Glomerular visceral epithelial cell (primary cell): ENCODE data around the gene RAPSN.

Experiments
- DNase-seq: peaks from one replicate; pipeline ENCODE4 v3.0.0-alpha.2; 2016; ENCODE audit errors: extremely low spot score

The RAPSN gene

DNA sequence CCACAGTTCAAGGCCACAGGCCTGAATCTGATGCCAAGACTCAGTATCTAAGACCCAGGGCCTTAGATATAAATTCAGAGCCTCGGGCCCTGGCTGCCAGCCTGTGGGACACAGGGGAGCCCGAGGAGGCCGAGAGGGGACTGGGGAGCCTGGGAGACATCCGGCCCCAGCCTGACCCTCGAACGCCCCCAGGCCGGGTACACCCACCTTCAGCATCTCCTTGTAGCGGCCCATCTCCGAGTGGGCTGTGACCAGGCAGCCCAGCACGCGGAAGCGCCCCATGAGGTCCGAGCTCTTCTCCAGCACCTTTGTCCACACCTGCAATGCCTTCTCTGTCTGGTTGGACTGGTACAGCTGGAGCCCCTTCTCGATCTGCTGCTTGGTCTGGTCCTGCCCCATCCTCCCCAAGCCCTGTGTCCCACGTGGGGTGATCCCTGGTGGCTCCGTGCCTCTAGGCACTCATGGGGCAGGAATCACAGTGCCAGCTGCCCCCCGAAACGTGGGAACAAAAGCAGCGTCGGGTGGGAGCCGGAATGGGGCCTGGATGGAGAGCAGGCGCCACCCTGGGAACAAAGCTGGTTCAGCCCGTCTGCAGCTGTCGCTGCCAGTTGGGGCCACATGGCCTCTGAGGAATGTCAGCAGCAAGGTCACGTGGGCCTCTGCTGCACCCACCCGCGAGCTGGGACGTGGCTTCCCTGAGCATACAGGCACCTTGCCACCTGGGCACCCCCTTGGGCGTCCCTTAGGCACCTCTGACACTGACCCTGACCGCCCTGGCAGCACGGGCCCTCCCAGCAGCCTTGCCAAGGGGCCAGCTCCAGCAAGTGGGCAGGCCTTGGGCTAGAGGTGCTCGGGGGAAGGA lies at the start of gene RAPSN:
RAPSN (minus strand) TSS at position 571 of the 862 bp plus-strand sequence; CDS start at position 399, 172 bp downstream.
- DNase-seq: no peak

DNA sequence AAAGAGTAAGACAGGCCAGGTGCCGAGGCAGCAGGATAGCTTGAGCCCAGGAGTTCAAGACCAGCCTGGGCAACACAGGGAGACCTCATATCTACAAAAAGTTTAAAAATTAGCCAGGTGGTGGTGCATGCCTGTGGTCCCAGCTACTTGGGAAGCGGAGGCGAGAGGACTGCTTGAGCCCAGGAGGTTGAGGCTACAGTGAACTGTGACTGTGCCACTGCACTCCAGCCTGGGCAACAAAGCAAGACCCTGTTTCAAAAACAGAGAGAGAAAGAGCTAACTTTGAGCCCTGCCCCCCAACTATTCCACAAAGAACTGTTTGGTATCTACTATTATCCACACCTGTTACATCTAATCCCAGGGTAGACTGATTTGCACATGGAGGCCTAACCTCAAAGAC lies 49.2 kb upstream of the RAPSN start:
- no peak for DNase-seq

DNA sequence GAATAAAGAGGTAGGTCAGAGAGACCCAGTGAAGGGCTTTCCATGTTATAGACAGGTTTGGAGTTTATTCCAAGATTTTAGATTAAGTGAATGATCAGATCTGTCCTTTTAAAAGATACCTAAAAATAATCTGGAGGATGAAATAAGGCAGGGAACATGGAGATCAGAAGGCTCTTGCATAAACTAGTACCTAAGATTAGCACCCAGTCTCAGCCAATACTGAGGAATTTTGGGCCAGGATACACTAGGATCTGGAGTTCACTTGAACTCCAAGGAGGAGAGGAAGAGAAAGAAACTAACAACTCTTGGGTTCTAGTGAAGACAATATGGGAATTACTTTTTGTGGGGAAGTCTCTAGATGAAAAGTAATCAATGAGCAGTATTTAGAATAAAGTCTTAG lies 47.9 kb upstream of the RAPSN start:
- DNase-seq: no peak

DNA sequence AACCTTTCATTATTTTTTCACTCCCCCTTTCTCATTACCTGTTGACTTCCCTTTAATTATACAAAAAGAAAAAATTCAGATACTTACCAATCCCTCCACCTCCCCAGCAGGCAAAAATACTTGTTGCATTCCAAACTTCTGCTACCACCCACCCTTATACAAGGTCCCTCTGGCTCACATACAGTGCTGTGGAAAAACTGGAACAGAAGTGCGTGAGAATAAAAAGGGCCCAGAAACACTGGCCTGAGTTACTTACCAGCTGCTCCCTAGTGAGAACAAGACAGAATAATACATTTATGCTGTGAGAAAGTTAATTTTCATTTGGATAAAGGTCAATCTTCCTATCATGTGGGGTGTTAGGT lies 46.9 kb upstream of the RAPSN start:
- DNase-seq: no peak

DNA sequence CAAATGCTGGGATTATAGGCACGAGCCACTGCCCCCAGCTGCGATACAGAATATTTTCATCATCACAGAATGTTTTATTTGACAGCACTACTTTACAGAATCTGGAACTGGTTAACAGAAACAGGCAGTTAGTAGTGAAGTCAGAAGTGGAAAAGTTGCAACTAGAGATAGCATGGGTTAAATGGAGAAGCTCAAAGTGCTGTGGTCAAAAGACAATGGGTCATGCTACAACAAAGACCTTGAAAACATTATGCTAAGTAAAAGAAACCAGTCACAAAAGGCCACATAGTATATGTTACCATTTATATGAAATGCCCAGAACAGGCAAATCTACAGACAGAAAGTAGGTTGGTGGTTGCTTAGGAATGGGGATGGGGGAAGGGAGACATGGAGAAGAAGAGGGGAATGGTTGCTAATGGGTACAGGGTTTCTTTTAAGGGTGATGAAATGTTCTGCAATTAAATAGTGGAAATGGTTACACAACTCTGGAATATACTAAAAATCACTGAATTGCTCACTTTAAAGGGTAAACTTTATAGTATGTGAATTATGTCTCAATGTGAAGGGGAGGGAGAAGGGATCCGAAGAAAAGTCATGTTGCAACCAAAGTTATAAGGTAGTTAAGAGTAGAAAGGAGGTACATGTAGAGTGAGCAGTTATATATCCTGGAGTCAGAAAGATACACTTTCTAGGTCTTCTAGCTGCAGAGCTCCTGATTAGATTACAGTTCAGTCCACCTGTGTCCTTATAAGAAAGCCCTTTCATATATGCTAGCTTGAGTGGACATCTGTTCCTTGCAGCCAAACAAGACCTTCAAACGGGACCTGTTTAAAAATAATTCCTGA lies 46.3 kb upstream of the RAPSN start:
- no peak for DNase-seq

DNA sequence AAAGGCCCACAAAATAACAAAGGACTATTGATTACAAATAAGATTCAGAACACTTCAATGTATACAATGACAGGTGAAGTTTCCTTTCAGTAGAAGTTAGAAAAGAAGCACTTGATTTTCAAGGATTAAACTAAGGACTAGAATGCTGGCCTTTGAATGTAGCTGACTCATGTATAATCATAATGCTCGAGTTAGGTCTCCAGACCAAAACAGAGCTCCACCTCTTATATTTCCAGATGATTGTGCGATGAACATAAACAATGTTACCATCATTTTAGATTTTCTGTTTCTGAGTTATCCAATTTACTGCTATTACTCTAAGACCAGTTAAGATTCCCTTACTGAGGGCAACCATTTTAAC lies 40.4 kb upstream of the RAPSN start:
- no peak for DNase-seq

DNA sequence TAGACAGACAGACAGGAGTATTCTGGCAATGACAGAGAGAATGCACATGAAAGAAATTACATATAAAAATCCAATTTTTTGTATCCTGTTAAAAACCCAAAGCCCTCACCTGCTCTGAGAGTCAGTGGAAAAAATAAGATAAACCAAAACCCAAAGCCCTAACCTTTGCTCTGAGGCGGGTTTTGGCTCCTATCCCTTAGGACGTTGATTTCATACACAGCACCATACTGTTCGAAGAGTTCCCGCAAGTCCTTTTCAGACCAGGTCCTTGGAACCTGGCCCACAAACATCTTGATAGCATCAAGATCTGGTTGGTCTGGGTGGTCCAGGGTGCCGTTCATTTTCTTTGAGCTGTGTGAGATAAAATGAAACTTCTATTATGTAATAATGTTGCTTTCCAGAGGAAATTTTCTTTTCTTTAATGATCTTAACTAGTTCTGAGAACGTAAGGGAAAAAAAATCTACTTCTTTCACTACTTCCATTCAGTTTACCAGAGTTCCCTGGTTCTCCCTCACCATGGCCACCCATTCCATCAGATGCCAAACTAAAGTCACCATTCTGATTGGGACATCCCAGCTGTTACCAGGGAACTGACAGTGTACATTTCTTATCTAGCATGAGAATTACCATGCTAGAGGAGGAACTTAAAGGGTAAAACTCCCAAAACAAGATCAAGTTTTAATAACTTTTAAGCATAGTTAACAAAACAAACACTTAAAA lies 39.9 kb upstream of the RAPSN start:
- DNase-seq: no peak

DNA sequence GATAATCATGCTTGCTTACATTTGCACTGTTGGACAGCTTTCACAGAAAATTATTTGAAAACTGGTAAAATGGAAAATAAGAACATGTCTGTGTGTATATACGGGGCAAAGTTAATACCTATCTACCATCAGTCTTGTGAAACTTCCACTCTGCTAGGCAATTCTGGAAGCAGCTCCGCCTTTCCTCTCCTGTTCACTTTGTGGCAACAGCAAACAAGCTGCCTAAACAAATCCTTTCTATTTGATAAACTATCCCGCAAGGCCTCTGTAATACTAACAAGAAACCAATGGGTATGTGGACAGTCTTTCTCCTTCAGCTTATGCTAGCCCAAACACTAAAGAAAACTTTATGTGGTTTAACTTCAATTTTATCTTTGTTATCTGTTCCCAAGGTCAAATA lies 39.2 kb upstream of the RAPSN start:
- no peak for DNase-seq

DNA sequence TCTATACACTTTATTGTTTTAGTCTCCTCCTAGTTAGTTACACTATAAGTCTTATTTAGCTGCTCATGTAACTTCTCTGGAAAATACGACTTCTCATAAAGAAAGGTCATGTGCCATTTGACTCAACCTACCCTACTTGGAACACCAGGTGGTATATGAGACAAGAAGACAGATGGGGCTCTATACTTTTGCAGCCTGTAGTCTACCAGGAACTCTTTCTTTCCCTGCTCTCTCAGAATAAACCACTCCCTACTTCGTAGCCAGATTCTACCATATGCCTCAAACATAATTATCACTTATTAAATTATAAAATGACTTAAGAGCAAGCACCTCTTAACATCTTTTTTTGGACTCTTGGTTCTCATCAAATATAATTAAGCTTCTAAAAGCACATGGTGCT lies 38.5 kb upstream of the RAPSN start:
- DNase-seq: no peak

DNA sequence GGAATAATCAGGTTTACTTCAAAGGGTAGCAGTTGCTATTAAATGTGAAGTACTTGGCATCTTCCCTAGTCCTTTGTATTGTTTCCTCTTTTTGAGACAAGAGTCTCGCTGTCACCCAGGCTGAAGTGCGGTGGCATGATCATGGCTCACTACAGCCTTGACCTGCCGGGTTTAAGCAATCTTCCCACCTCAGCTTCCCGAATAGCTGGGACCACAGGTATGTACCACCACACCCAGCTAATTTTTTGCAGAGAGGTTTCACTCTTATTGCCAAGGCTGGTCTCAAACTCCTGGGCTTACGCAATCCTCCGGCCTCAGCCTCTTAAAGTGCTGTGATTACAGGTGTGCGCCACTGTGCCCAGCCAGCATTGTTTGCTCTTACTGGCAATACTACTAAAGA lies 36.2 kb upstream of the RAPSN start:
- DNase-seq: no peak

DNA sequence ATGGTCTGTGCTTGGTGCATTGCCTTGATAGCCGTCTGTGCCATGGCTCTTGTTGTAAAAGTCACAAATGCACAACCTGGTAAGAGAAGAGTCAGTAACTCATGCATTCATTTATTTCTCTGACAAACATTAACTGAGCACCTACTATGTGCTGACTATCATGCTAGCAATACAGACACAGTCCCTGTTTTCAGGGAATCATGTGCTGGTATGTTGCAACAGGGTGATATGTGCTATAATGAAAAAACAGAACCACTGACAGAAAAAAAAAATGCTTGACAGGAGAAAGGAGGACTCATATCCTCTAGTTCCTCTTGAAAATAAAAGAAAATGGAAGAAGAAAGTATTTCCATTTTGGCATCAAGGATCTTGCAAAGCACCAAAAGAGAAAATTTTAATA lies 34.5 kb upstream of the RAPSN start:
- no peak for DNase-seq

DNA sequence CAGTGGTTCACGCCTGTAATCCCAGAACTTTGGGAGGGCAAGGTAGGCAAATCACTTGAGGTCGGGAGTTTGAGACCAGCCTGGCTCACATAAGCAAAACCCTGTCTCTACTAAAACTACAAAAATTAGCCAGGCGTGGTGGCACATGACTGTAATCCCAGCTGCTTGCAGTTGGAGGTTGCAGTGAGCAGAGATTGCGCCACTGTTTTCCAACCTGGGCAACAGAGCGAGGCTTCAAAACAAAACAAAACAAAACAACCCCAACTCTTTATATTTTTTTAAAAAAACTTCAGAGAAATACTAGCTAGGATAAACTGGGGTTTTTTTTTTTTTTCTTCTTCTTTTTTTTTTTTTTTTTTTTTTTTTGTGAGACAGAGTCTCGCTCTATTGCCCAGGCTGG lies 31.8 kb upstream of the RAPSN start:
- no peak for DNase-seq

DNA sequence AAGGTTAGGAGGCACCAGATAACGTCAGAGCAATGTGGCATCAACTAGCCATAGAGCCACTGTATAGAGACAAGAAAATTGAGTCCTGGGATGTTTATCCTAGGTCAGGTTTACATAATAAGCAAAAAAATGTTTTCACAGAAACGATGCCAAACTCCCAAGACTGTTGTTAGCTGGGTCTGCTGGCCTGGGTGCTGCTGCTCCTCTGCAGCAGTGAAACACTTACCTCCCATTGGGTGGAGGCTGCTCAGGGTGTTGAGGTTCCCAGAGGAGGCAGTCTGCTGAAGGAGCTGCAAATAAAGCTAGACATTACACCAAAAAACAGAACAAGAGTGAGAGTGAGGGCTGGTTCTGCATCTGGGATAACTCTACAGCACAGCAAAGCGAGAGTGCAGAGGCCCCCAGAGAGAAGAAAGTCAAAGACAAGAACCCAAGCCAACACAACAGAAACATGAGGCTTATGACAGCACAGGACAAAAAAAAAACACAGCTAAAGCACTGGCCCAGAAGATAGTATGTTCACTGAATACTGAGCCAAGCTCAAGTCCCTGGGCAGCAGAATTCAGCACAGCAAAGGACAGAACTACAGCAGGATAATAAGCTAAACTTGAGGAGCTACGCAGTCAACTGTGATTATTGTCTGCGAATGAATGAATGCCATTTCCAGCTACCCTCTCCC lies 29.9 kb upstream of the RAPSN start:
- no peak for DNase-seq

DNA sequence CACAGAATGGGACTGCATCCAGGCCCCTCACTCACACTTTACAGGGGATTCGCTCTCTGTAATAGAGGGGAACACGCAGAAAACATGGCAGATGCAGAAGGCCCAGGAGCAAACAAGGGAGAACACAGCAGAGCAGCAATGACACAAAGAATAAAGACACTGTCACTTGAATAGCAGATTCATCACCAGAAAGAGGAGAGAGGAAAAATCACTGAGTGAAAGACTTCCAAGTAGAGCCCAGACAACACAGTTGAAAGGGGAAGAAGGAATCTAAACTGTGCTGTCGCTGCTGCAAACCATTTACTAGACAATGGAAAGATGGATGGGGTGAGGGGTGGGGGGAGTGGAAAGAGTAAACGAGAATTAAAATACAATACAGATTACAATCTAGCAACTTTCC lies 28.8 kb upstream of the RAPSN start:
- DNase-seq: no peak

DNA sequence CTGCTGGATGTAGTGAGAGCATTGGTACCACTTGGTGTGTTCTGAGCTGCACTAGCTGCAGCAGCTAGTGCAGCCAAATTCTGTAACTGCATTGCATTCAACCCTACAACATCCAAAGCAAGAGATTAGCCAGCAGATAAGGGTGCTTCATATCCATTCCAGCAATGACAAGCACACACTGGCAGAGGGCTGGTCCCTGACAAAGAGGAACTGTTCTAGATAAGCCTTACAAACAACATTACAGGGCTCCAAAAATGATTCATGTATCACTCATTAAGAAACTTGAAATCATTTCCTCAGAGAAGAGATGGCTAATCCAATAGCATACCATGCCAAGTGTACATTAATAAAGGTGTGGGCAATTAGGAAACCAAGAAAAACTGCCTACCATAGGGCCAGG lies 28.4 kb upstream of the RAPSN start:
- no peak for DNase-seq

DNA sequence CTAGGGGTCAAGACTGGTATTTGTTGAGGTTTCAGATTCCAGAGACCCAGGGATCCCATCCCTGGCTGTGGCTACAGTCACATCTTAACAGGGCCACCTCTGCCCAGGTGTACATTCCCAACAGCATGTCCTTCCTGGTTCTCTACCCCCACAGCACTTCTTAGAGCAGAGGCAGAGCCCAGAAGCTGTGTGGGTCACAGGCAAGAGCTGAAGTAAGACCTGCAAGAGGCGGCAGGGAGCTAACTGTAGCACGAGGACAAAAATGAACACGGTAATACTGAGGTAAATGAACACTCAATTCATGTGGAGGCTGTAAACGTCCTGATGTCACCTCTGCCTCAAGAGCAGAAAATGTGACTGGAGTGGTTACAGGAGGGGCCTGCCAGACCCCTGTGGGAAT lies 21.7 kb upstream of the RAPSN start:
- no peak for DNase-seq

DNA sequence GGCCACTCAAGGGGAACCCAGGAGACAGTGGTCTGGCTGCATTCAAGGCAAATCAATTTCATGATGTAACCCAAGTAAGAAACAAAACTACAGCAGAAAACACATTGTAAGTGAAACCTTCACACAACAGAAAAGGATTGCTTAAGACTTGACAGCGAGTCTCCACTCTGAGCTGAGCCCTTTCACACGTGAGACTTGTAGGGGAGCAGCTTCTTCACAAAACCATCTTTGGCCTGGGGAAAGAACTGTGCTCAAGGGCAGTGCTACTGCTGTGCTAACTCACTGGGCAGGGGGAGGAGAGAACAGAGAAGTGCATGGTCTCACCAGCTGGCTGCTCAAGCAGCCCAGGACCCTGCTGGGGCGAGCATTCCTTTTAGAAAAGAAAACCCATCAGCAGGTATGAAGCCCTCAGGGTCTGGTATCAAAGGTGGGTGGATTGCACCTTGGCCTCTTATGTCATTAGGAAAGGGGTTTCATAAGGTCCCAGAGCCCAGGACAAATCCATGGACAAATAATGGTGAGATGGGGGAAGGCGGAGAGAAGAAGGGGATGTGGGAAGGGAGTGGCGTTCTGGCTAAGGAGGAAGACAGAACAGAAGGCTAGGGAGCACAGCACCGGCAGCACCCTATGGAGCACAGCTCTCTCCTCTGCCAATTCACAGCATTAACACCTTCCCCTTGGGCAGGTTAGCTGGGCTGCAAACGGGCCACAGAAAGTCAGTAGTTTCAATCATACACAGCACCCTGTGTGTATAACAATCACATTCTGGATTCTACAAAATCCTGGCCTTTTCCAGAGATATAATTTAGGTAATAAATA lies 20.6 kb upstream of the RAPSN start:
- no peak for DNase-seq

DNA sequence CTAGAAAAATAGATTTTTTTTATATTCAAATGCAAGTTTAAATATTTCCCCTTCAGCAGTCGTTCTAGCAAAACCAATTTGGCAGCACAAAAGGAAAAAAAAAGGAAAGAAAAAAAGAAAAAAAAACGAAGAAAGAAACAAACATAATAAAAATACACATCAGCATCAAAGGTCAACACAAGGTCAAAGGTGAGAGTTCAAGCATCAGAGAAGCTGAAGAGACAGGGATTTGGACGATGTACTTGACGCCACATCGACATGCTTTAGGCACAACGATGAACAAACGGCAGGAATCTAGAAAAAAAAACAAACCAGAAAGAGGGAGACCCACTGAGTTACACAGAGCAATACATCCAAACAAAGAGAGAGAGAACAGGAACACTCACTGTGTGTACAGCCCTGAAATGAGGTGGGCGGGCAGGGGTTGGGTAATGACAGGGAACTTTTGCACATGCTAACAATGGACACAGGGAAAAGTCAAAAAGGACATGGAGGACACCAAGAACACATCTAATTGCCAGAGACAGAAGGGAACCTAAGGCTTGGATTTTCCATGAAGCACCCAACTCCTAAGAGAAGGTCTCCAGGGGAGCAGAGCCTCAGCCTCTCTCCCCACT lies 19.8 kb upstream of the RAPSN start:
- DNase-seq: no peak

DNA sequence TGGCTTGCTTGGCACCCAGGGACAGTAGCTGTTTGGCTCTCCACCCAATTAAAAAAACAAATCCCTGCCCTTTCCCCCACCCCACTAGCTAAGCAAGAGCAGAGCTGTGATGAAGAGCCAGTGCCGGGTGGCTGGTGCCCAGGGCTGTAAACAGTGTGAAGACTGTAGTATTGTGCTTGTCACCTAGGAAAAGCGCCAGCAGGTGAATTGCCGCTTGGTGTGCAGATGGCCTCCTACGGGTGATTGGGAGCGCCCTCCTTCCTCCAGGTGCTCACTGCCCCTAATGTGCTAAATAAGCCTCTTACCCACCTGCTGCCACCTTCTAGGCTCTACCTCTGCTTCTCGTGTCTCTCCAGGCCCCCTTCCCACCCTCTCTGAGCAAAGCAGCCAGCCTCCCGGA lies 18.4 kb upstream of the RAPSN start:
- no peak for DNase-seq

DNA sequence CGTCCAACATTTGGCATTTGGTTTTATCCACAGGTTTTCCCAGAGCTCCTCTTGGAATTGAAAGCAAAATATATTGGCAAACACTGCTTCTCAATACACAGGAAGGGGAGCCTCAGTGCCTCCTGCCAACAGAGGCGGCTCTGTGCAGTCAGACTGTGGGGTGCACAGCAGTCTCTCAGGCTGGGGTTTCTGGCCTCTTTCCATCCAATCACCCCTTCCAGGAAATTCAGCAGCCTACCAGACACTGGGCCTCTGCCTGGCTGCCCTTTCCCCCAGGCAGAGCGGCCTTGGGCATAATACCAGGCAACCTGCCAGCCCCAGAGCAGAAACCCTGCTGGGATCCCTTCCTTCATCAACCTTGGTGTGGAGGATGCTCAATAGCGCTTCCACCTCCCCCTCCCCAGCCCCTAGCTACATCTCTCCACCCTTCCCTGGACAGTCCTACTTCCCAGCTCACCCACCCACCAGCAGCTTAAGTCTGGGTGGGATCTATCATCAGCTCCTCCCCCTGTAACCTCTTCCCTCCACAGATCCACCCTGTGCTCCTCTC lies 17.8 kb upstream of the RAPSN start:
- DNase-seq: no peak
